ENCODE data around the gene PSD2. TPM values are rescaled to one million over a fixed set of nuclear protein-coding genes. Genes with fewer than 3 reads are reported as not detected.

Gene PSD2
- total RNA-seq, 1 experiment from 2014 or later = 0.22 TPM

GRCh38 chr5:139814191-139814601, 18.6 kb downstream of the PSD2 start:
- Histone ChIP-seq H3K23me2 (ENCODE audit: insufficient read length, low read depth, low read length, poor library complexity, severe bottlenecking) (no peaks in the 10 kb centered on the region), H3K4me2 (ENCODE audit: insufficient read depth, insufficient read length, low read length) (no peak overlapping the region), H2BK12ac (ENCODE audit: insufficient read length, low read depth, low read length) (no peak overlapping the region), H3K4me1 (ENCODE audit: insufficient read depth, low read length) (no peaks in the 10 kb centered on the region), H3T11ph (ENCODE audit: low read length) (no peak overlapping the region), H4K91ac (ENCODE audit: insufficient read length, low read depth, low read length) (no peak overlapping the region), H3K9ac (ENCODE audit: extremely low read depth, insufficient read length, low read length) (no peak overlapping the region), H2BK120ac (ENCODE audit: low read depth, low read length, poor library complexity, severe bottlenecking) (no peak overlapping the region), H2AFZ (ENCODE audit: low read length) (no peak overlapping the region), H3K27me3 (ENCODE audit: insufficient read depth, low read length) (no peaks in the 10 kb centered on the region), H2BK5ac (ENCODE audit: insufficient read length, low read length) (no peak overlapping the region), H3K9me3 (ENCODE audit: control insufficient read depth, low read depth, low read length) (no peaks in the 10 kb centered on the region), H3K56ac (ENCODE audit: insufficient read length, low read depth, low read length) (no peak overlapping the region), H2BK20ac (ENCODE audit: low read depth, low read length, poor library complexity, severe bottlenecking) (no peak overlapping the region), H3K4ac (ENCODE audit: low read depth, low read length) (no peak overlapping the region), H4K20me1 (ENCODE audit: control insufficient read depth, insufficient read depth, insufficient read length) (no peaks in the 10 kb centered on the region), H3K27ac (ENCODE audit: insufficient read length, low read depth, low read length) (no peak overlapping the region), H3K18ac (ENCODE audit: insufficient read length, low read depth, low read length) (no peak overlapping the region), H2AK5ac (ENCODE audit: insufficient read length, low read length) (no peak overlapping the region), H3K79me1 (ENCODE audit: insufficient read depth, low read depth, low read length, poor library complexity, severe bottlenecking) (no peaks in the 10 kb centered on the region), H3K14ac (ENCODE audit: insufficient read depth, low read length) (no peak overlapping the region), H3K79me2 (ENCODE audit: insufficient read depth, low read length) (no peaks in the 10 kb centered on the region), H3K23ac (ENCODE audit: insufficient read length, low read depth, low read length) (no peak overlapping the region), H4K8ac (replicated peaks; ENCODE audit: insufficient read length, low read depth, low read length) (no peak overlapping the region), H2BK15ac (ENCODE audit: low read depth, low read length) (no peak overlapping the region), H4K5ac (ENCODE audit: insufficient read length, low read depth, low read length) (no peak overlapping the region)
- Mint-ChIP-seq H3K9me3 (peaks cover 4 to 6% of the 10 kb centered on the region in 2 experiments; a peak in 4 of 5 replicates), H3K4me3 (no peak overlapping the region), H3K36me3 (ENCODE audit: insufficient read depth in 1 of 3, low read depth in 3 of 3) (peaks cover 0 to 2% (median 0%) of the 10 kb centered on the region in 3 experiments; a peak in 1 of 7 replicates), H3K27me3 (ENCODE audit: low read depth) (peaks cover 38% of the 10 kb centered on the region), H3K27ac (no peak overlapping the region), H3K4me1 (peaks cover 2 to 4% of the 10 kb centered on the region in 2 experiments; a peak in 1 of 4 replicates)
- DNase-seq = no peak
- no CpG with 5 or more reads among the region's 14 CpGs for WGBS (ENCODE audit: extremely low coverage, insufficient read length, low lambda C conversion rate)
- TF ChIP-seq CTCF (conservative IDR thresholded peaks at IDR 0.05) = no peak

Data from H9 (cell line).